Transverse colon (tissue), 4 donors: ENCODE measurements around the gene TMBIM4.

Source experiments
- CTCF ChIP-seq, 5 experiments: fragments of 200-600 bp in 3 of 5; fragments of 450-650 bp in 2 of 5; sonication (generic) in 3 of 5; IDR thresholded peaks; 1 replicate in 2 of 5; 2 replicates in 3 of 5; pipeline ENCODE4 v1.5.1; 2016 to 2017; ENCODE audit warnings: antibody characterized with exemption in 5 of 5, inconsistent platforms in 3 of 5, mild to moderate bottlenecking in 2 of 5, moderate library complexity in 1 of 5
- EP300 ChIP-seq: sonication (generic); formaldehyde crosslinking; IDR thresholded peaks from one replicate; pipeline ENCODE4 v1.6.1; 2017; ENCODE audit warnings: antibody characterized with exemption, low read depth
- POLR2A ChIP-seq: fragments of 450-650 bp; IDR thresholded peaks from one replicate; pipeline ENCODE4 v1.6.1; 2016; ENCODE audit warnings: antibody characterized with exemption, mild to moderate bottlenecking, moderate library complexity
- POLR2AphosphoS5 ChIP-seq, 3 donors: sonication (generic); formaldehyde crosslinking; IDR thresholded peaks; one replicate each; pipeline ENCODE4 v1.6.1; 2016; ENCODE audit warnings: antibody characterized with exemption in 3 of 3

GRCh38 chr12:66108386-66108785 is 61.4 kb downstream of the TMBIM4 start:
- no peak for TF ChIP-seq POLR2AphosphoS5 (IDR thresholded peaks at IDR 0.05)
- no peak for TF ChIP-seq CTCF (IDR thresholded peaks at IDR 0.05)
- no peak for TF ChIP-seq POLR2A
- no peak for TF ChIP-seq EP300
